Vagina (tissue), 2 donors: ENCODE data around the gene YWHAE. TPM values are rescaled to one million over a fixed set of nuclear protein-coding genes. Genes with fewer than 3 reads are reported as not detected.
"Not testable (repeated sequence)": the region's sequence is repeated elsewhere in the genome, so short reads cannot be mapped to it uniquely, and the experiment has no call there.

ENCODE experiments used
- DNase-seq, 2 donors: peaks; one replicate each; pipeline ENCODE4 v3.0.0-alpha.2; 2017; ENCODE audit errors: extremely low spot score in 2 of 2
- H3K27ac ChIP-seq: fragments of 200-600 bp; sonication (generic); one replicate; pipeline ENCODE4 v1.5.1; 2019
- H3K27me3 ChIP-seq: fragments of 200-600 bp; sonication (generic); one replicate; pipeline ENCODE4 v1.5.1; 2019
- H3K36me3 ChIP-seq, 2 donors: fragments of 200-600 bp; sonication (generic); one replicate each; pipeline ENCODE4 v1.5.1; 2017 to 2019
- H3K4me1 ChIP-seq: fragments of 200-600 bp; sonication (generic); one replicate; pipeline ENCODE4 v1.5.1; 2019
- H3K4me3 ChIP-seq, 2 donors: fragments of 200-600 bp; sonication (generic); 1 replicate in 1 of 2; 2 replicates in 1 of 2; pipeline ENCODE4 v1.5.1; 2016 to 2019
- H3K9me3 ChIP-seq: fragments of 200-600 bp; sonication (generic); one replicate; pipeline ENCODE4 v1.5.1; 2019
- POLR2A ChIP-seq, 2 donors: fragments of 450-650 bp; IDR thresholded peaks; one replicate each; pipeline ENCODE4 v1.6.1; 2017; ENCODE audit warnings: antibody characterized with exemption in 2 of 2, mild to moderate bottlenecking in 2 of 2, moderate library complexity in 2 of 2
- POLR2AphosphoS5 ChIP-seq, 2 donors: sonication (generic); formaldehyde crosslinking; IDR thresholded peaks; one replicate each; pipeline ENCODE4 v1.9.0; 2017; ENCODE audit warnings: antibody characterized with exemption in 2 of 2, mild to moderate bottlenecking in 2 of 2, low read depth in 1 of 2; ENCODE audit not compliant: insufficient read depth in 1 of 2
- intact Hi-C: fragments of 100-400 bp; cut with DNase I; formaldehyde crosslinking; loops from one replicate; pipeline ENCODE4 v1.15.1; 2023
- total RNA-seq: library from RNA; depleted of rRNA; stranded (reverse); fragments of >200 nt; gene quantifications from one replicate; pipeline ENCODE4 v1.2.3, GENCODE V29; 2016
- TF ChIP-seq, protein P1 (sequence below), 3 experiments: fragments of 450-650 bp in 2 of 3; fragments of 200-600 bp in 1 of 3; sonication (generic) in 1 of 3; IDR thresholded peaks; one replicate each; pipeline ENCODE4 v1.5.1; 2017 to 2019; ENCODE audit warnings: antibody characterized with exemption in 3 of 3, mild to moderate bottlenecking in 2 of 3, moderate library complexity in 2 of 3

YWHAE gene
- total RNA-seq, 1 donor from 2014 or later: 487 TPM

DNA sequence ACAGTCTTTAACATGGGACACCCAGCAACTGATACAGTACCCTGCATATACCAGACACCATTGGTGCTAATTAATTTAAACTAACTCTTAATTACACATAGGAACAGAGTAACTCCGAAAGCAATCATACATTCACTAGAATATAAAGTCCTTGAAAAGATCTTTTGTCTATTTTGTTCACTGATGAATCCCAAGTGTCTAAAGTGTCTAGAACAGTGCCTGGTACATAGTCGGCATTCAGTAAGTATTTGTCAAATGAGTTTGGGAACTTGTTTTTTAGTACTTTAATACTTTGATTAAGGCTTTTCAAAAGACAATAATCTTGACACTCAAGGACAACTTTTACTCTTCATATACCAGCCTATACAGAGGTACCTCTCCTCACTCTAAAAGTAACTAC lies 13.8 kb downstream of the YWHAE start:
- H3K4me1 ChIP-seq: peaks cover 95% of the 10 kb centered on the region
- DNase-seq: no peak
- H3K4me3 ChIP-seq: no peak overlapping the region
- intact Hi-C loops: no loop called here
- no peaks in the 10 kb centered on the region for H3K36me3 ChIP-seq
- no peak overlapping the region for H3K27ac ChIP-seq
- TF ChIP-seq POLR2A (IDR thresholded peaks at IDR 0.05): no peak
- TF ChIP-seq POLR2AphosphoS5 (IDR thresholded peaks at IDR 0.05; ENCODE audit: insufficient read depth in 1 of 2, low read depth in 1 of 2): no peak
- TF ChIP-seq, protein P1, sequence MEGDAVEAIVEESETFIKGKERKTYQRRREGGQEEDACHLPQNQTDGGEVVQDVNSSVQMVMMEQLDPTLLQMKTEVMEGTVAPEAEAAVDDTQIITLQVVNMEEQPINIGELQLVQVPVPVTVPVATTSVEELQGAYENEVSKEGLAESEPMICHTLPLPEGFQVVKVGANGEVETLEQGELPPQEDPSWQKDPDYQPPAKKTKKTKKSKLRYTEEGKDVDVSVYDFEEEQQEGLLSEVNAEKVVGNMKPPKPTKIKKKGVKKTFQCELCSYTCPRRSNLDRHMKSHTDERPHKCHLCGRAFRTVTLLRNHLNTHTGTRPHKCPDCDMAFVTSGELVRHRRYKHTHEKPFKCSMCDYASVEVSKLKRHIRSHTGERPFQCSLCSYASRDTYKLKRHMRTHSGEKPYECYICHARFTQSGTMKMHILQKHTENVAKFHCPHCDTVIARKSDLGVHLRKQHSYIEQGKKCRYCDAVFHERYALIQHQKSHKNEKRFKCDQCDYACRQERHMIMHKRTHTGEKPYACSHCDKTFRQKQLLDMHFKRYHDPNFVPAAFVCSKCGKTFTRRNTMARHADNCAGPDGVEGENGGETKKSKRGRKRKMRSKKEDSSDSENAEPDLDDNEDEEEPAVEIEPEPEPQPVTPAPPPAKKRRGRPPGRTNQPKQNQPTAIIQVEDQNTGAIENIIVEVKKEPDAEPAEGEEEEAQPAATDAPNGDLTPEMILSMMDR (IDR thresholded peaks at IDR 0.05): no peak
- H3K9me3 ChIP-seq: no peaks in the 10 kb centered on the region
- no peaks in the 10 kb centered on the region for H3K27me3 ChIP-seq

DNA sequence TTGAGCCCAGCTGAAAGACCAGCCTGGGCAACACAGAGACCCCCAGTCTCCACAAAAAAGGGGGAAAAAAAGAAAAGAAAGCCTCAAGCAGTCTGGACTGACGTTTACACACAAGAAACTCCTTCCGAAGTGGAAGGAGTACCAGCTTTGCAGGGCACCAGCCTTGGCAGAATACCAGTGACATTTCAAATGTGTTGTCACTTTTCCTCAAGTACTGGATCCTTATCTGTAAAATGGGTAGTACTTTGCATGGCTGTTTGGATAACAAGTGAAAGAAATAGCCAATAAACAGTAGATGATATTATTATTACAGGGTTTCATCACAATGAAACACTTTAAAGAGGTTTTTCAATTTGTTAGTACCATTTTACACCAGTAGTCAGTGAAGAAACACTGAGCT lies 14.2 kb downstream of the YWHAE start:
- no peaks in the 10 kb centered on the region for H3K9me3 ChIP-seq
- no peak overlapping the region for H3K4me3 ChIP-seq
- no peaks in the 10 kb centered on the region for H3K36me3 ChIP-seq
- no peak overlapping the region for H3K27ac ChIP-seq
- no peak for DNase-seq
- H3K4me1 ChIP-seq: peaks cover 95% of the 10 kb centered on the region
- H3K27me3 ChIP-seq: no peaks in the 10 kb centered on the region
- TF ChIP-seq POLR2AphosphoS5 (IDR thresholded peaks at IDR 0.05; ENCODE audit: insufficient read depth in 1 of 2, low read depth in 1 of 2) (no peak), POLR2A (IDR thresholded peaks at IDR 0.05) (no peak)
- TF ChIP-seq, protein P1 (IDR thresholded peaks at IDR 0.05): no peak
- intact Hi-C loops: no loop called here

DNA sequence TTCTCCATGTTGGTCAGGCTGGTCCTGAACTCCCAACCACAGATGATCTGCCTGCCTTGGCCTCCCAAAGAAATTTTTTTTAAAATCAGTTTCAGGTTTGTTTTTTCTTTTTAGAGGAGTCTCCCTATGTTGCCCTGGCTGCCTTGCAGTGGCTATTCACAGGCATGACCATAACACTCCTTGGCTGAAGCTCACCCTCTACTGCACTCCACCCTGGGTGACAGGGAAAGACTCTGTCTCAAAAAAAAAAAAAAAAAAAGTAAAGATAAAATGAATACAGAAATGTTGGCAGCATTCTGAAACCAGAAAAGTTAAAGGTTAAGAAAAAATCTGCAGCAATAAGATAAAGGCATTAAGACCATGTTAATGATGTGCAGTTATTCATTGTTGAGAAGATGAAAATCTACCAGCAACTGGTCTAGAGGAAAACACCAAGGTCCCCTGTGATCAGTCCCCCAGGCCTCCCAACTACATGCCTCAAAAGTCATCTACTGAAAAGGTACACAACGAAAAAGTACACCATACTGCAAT lies 15.1 kb downstream of the YWHAE start:
- intact Hi-C loops: no loop called here
- no peaks in the 10 kb centered on the region for H3K36me3 ChIP-seq
- H3K27ac ChIP-seq: no peak overlapping the region
- H3K27me3 ChIP-seq: no peaks in the 10 kb centered on the region
- no peak overlapping the region for H3K4me3 ChIP-seq
- no peaks in the 10 kb centered on the region for H3K9me3 ChIP-seq
- no peak for DNase-seq
- TF ChIP-seq POLR2A (IDR thresholded peaks at IDR 0.05) (no peak), POLR2AphosphoS5 (IDR thresholded peaks at IDR 0.05; ENCODE audit: insufficient read depth in 1 of 2, low read depth in 1 of 2) (no peak)
- TF ChIP-seq, protein P1 (IDR thresholded peaks at IDR 0.05): no peak
- H3K4me1 ChIP-seq: peaks cover 95% of the 10 kb centered on the region

DNA sequence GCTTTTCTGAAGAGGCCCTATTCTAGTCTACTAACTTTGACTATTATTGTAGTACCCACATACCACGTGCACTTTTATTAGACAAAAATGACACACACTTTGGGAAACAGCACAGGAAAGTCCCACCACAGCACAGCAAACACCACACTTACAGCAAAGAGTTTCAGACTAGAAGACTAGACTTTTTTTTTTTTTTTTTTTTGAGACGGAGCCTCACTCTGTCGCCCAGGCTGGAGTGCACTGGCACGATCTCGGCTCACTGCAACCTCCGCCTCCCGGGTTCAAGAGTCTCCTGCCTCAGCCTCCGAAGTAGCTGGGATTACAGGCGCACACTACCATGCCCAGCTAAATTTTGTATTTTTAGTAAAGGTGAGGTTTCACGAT lies 20.1 kb downstream of the YWHAE start:
- DNase-seq: no peak
- intact Hi-C loops: loop anchor here (1.0 kb wide), 1 partner anchor 11 kb away; no protein-coding TSS in a partner anchor
- Histone ChIP-seq H3K4me3 (no peak overlapping the region), H3K4me1 (peaks cover 97% of the 10 kb centered on the region), H3K27me3 (no peaks in the 10 kb centered on the region), H3K9me3 (no peaks in the 10 kb centered on the region), H3K27ac (peak overlapping the region; percentile 19), H3K36me3 (no peaks in the 10 kb centered on the region)
- TF ChIP-seq POLR2A (IDR thresholded peaks at IDR 0.05) (no peak), POLR2AphosphoS5 (IDR thresholded peaks at IDR 0.05; ENCODE audit: insufficient read depth in 1 of 2, low read depth in 1 of 2) (no peak)
- TF ChIP-seq, protein P1 (IDR thresholded peaks at IDR 0.05): no peak

DNA sequence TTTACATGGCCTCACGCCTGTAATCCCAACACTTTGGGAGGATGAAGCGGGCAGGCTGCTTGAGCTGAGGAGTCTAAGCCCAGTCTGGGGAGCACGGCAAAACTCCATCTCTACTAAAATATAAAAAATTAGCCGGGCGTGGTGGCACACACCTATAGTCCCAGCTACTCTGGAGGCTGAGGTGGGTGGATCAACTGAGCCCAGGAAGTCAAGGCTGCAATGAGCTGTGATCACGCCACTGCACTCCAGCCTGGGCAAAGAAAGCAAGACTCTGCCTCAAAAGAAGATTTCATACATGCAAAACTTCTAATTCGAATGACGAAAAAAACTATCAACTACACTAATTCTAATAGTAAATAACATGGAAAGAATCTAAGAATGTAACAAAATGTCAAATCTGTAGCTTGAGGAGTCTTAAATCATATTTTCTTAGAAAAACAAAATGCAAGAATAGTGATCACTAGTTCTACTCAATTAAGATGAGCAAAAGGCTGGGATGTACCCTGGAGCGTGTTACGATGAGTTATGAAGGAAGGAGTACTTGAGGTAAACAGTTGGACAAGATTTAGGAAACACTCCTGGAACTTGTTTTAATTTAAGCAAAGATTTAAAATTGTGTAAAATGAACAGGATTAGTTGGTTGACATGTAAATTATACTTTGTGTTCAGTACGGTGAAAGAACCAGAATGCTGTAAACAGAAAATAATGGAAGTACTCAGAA lies 20.7 kb downstream of the YWHAE start:
- intact Hi-C loops: loop anchor here (1.0 kb wide), 1 partner anchor 10 kb away; no protein-coding TSS in a partner anchor
- peaks cover 97% of the 10 kb centered on the region for H3K4me1 ChIP-seq
- no peaks in the 10 kb centered on the region for H3K27me3 ChIP-seq
- H3K9me3 ChIP-seq: no peaks in the 10 kb centered on the region
- H3K4me3 ChIP-seq: no peak overlapping the region
- no peaks in the 10 kb centered on the region for H3K36me3 ChIP-seq
- no peak overlapping the region for H3K27ac ChIP-seq
- TF ChIP-seq, protein P1 (IDR thresholded peaks at IDR 0.05): no peak
- TF ChIP-seq POLR2AphosphoS5 (IDR thresholded peaks at IDR 0.05; ENCODE audit: insufficient read depth in 1 of 2, low read depth in 1 of 2) (no peak), POLR2A (IDR thresholded peaks at IDR 0.05) (no peak)
- DNase-seq: no peak

DNA sequence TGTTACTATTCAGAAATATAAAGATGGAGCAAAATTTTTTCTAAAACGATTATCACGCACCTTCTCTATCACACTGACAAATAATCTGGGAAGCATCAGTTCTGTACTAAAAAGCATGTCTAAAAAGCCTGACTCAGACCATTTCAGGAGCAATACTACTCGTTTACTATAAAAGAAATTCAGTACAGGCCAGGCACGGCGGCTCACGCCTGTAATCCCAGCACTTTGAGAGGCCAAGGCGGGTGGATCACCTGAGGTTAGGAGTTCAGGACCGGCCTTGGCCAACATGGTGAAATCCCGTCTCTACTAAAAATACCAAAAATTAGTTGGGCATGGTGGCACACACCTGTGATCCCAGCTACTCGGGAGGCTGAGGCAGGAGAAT lies 21.6 kb downstream of the YWHAE start:
- H3K4me1 ChIP-seq: peaks cover 97% of the 10 kb centered on the region

More for the DNA sequence above, 21.6 kb downstream of the YWHAE start:
- H3K27me3 ChIP-seq, H3K4me3 ChIP-seq, H3K27ac ChIP-seq, H3K36me3 ChIP-seq, DNase-seq, H3K9me3 ChIP-seq, intact Hi-C loops: not testable (repeated sequence)
